HG03439 (cell line): Measurements from ENCODE around the gene PRPF40A.

Experiments used
- ATAC-seq: cut with Tn5 transposase; IDR thresholded peaks from one replicate; pipeline ENCODE4 v1.9.1; 2021; ENCODE audit warnings: mild to moderate bottlenecking, moderate library complexity; ENCODE audit not compliant: unreplicated experiment

Gene PRPF40A

GRCh38 chr2:152718076-152718908 is 1.0 kb upstream of the PRPF40A start, which contains the start of gene ARL6IP6:
Gene ARL6IP6 (plus strand): TSS chr2:152718620. CDS start chr2:152718625, 5 bp downstream.
- ATAC-seq = peak; percentile 71

GRCh38 chr2:152716805-152717227 is 445 bp downstream of the PRPF40A start:
- ATAC-seq = no peak

DNA sequence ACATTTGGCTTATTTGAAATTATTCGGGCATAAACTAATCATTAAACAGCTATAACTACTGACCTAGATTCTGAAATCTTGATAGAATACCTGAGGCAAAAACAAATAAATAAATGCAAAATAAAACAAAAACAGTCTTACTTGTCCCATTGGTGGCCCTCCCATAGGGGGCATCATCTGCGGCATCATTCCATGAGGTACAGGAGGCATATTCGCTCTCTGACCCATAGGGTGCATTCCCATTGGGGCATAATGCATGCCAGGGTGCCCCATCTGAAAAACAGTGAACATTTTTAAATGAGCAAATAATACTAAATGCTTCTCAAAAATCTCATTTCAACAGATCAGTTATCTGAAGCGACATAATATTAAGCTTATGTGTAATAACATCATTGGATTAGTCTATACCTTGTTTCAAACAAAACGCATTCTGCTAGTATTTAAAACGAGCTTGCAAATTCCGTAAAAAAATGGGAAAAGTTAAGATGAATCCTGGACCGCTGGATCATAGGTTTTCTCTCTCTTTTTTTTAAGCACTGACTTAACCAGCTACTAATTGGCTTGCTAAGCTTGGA is 1.3 kb downstream of the PRPF40A start:
- no peak for ATAC-seq

DNA sequence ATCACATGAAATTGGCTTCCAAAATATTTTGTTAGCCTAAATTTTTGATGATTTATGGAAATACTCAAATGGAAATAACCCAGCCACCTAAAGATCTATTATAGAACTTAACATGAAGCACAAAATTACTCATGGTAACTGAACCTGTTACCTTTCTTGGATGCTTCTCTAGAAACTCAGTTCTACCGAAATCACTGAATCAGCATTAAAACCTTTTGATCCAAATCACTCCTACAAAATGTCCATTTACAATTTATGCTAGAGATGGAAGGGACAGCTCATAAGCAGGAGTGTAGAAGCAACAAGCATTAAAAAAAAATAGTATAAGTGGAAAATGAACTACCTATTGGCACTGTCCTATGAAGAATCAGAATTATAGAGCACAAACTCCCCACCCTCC is 2.1 kb downstream of the PRPF40A start:
- ATAC-seq = no peak

DNA sequence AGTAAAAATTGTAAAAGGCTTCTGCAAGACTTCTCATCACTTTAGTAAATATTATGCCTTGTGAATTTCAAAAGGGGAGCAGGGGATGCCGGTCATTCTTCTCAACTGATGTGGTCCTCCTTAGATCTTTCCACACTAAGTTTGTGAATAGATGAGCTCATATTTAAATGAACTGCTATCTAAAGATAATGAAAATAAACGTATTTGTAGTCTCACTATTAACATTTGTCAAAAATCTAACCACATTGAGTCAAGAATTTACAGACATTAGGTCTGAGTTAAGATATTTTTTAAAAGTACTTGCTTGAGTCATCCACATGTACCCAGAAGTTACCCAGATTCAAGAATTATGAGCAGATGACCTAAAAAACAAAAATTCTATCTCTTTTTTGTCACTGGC is 6.5 kb downstream of the PRPF40A start:
- no peak for ATAC-seq

GRCh38 chr2:152708742-152709141 is 8.5 kb downstream of the PRPF40A start:
- no peak for ATAC-seq

GRCh38 chr2:152706477-152707021 is 10.7 kb downstream of the PRPF40A start:
- ATAC-seq = no peak

GRCh38 chr2:152701198-152701597 is 16.1 kb downstream of the PRPF40A start:
- ATAC-seq = no peak

GRCh38 chr2:152696476-152696875 is 20.8 kb downstream of the PRPF40A start:
- ATAC-seq = no peak

DNA sequence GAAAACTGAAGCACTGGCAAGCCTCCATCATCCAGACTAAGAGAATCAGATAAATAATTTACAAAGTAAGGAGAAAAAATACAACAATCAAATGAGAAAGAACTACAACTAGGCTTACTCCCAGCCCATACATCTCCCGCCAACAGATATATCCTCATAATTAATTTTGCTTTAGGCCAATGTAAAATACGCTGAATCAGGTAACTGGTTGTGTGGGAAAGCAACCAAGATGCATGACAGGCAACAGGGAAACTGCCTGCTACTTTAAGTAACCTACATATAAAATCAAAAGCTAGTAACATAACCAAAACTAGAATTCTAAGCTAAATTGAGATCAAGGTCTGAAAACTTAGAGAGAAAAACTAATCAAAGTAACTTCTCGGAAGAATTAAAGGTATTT is 21.5 kb downstream of the PRPF40A start:
- ATAC-seq = no peak

DNA sequence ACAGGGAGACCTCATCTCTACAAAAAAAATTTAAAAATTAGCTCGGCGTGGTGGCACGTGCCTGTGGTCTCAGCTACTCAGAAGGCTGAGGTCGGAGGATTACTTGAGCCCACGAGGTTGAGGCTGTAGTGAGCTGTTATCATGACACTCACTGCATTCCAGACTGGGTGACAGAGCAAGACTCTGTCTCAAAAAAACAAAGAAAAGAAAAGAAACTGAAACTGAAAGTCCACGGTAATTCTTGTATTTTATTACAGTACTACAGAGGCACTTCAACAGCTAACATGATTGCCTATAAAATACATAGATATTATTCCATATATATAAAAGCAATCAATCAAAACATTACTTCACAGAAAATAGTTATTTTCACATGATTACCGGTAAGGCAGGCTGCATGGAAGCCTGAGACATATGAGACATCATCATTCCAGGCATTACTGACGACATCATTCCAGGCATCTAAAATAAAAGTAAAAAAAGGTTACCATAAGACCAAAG is 23.1 kb downstream of the PRPF40A start:
- no peak for ATAC-seq

GRCh38 chr2:152693033-152693432 is 24.2 kb downstream of the PRPF40A start:
- peak; percentile 86 for ATAC-seq

DNA sequence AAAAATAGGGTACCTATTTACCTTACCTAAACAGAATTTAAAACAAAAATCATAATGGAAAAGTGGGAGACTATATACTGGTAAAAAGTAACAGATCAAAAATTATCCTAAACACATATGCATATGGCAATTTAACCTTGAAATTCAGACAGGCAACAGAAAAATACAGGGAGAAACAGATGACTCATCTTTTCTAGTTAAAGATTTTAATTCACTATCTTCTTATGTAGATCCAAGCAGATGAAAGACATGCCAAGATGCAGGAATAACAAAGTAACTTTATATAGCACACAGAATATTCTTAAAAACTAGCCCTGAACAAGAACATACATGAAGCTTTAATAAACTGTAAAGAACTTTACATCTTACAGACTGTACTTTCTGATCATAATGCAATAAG is 30.9 kb downstream of the PRPF40A start:
- no peak for ATAC-seq

GRCh38 chr2:152683400-152683799 is 33.9 kb downstream of the PRPF40A start:
- no peak for ATAC-seq

DNA sequence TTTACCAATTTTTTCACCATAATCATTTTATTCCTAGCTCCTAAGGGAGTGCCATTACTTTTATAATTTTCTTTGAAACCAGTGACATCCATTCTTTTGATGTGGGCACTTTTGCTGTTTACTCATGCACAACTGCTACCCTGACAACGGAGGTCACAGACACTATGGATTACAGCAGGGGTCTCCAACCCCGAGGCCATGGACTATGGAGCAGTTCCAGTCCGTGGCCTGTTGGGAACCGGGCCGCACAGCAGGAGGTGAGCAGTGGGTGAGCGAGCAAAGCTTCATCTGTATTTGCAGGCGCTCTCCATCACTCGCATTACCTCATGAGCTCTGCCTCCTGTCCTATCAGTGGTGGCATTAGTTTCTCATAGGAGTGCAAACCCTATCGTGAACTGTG is 34.6 kb downstream of the PRPF40A start:
- ATAC-seq = no peak

GRCh38 chr2:152678808-152679207 is 38.5 kb downstream of the PRPF40A start:
- no peak for ATAC-seq

DNA sequence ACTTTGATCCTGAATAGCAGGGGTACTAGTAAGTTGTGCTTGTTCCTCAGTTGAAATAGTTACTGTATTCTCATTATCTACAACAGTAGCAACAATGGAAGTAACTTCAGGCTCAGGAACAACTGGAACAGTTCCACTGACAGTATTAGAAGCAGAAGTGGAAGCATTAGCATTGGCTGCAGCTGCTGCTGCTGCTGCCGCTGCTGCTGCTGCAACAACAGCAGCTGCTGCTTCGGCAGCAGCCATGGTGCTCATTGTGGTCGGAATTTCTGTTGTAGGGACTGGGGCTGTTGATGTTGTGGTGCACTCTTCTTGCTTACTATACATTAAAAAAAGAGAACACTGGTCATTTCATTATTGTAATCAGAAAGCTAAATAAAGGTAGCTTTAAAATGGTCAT is 40.8 kb downstream of the PRPF40A start:
- ATAC-seq = no peak

DNA sequence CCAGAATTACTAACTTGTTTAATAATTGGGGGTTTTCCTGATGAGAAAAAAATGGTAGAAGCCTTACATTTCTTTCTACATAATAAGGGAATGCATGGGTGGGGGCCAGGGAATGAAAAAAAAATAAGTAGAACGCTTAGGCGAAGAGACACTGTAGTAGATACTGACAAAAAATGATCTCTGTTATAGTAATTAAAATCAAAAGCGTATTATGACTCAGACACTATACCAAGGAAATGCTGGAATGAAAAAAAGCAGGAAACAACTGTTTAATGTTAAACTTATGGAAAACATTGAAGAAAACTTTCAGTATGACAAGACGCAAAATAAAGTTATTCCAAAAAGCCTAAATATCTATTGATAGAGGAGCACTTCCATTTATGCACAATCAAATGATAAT is 42.9 kb downstream of the PRPF40A start:
- ATAC-seq = no peak

DNA sequence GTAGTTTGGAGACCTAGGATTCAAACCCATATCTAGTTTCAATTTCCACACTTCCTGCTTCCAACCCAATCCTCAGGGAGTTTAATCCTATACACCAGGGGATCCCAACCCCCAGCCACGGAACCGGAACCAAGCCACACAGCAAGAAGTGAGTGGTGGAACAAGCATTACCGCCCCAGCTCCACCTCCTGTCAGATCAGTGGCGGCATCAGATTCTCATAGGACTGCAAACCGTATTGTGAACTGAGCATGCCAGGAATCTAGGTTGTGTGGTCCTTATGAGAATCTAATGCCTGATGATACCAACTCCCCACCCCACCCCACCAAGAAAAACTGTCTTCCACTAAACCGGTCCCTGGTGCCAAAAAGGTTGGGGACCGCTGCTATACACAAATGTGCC is 52.5 kb downstream of the PRPF40A start:
- no peak for ATAC-seq

DNA sequence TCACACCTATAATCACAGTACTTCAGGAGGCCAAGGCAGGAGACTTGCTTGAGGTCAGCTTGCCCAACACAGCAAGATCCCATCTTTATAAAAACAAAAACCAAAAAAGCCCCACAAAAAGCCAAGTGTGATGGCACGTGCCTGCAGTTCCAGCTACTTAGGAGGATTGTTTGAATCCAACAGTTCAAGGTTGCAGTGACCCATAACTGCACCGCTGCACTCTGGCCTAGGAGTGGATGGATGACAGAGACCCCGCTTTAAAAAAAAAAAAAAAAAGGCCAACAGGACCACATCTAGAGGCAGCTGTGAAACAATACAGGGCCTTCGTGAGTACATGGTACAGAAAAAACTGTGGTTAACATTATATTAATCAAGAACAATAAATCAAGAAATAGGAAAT is 56.2 kb downstream of the PRPF40A start:
- ATAC-seq = no peak

DNA sequence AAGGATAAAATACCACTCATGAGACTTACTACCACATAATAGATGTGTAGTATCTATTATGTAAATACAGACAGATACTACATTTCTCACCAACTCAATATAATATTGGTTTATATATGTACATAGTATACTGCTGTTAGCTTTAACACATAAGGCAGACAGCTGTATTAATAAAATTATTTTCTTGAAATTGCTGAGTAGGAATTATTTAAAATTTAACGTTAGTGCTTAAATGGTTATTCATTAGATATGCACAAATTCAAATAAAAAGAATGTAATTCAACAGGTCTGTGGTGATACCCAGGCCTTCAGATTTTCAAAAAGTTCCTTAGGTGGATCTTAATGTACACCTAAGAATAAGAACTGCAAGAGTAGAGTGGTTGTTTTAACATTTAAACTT is 59.0 kb downstream of the PRPF40A start:
- no peak for ATAC-seq

- no peak for ATAC-seq
These were observed 60.2 kb downstream of the PRPF40A start for GRCh38 chr2:152657043-152657442.
